ENCODE measurements around the gene LMCD1.
"Not testable (repeated sequence)": the region's sequence is repeated elsewhere in the genome, so short reads cannot be mapped to it uniquely, and the experiment has no call there.

The LMCD1 gene

GRCh38 chr3:8573342-8573926 lies 71.8 kb downstream of the LMCD1 start:
- no peaks in the 10 kb centered on the region for H3K27me3 ChIP-seq (ENCODE audit: control insufficient read depth, insufficient read depth, low read length)
- H3K9ac ChIP-seq (ENCODE audit: low read length) = no peak overlapping the region
- no peaks in the 10 kb centered on the region for H3K4me1 ChIP-seq (ENCODE audit: control insufficient read depth, low read depth, low read length)
- no peak overlapping the region for H3K4me3 ChIP-seq (ENCODE audit: low read length)
- H3K36me3 ChIP-seq (ENCODE audit: control insufficient read depth, low read depth, low read length) = peaks cover 9% of the 10 kb centered on the region
- H3K9me3 ChIP-seq (ENCODE audit: control insufficient read depth, low read depth, low read length) = no peaks in the 10 kb centered on the region
- H3K27ac ChIP-seq (ENCODE audit: low read length) = no peak overlapping the region

GRCh38 chr3:8574040-8574669 lies 72.5 kb downstream of the LMCD1 start:
- H3K27me3 ChIP-seq (ENCODE audit: control insufficient read depth, insufficient read depth, low read length) = no peaks in the 10 kb centered on the region
- no peak overlapping the region for H3K27ac ChIP-seq (ENCODE audit: low read length)
- H3K4me1 ChIP-seq (ENCODE audit: control insufficient read depth, low read depth, low read length) = no peaks in the 10 kb centered on the region
- H3K9me3 ChIP-seq (ENCODE audit: control insufficient read depth, low read depth, low read length) = no peaks in the 10 kb centered on the region
- peaks cover 5% of the 10 kb centered on the region for H3K36me3 ChIP-seq (ENCODE audit: control insufficient read depth, low read depth, low read length)
- no peak overlapping the region for H3K4me3 ChIP-seq (ENCODE audit: low read length)
- no peak overlapping the region for H3K9ac ChIP-seq (ENCODE audit: low read length)

DNA sequence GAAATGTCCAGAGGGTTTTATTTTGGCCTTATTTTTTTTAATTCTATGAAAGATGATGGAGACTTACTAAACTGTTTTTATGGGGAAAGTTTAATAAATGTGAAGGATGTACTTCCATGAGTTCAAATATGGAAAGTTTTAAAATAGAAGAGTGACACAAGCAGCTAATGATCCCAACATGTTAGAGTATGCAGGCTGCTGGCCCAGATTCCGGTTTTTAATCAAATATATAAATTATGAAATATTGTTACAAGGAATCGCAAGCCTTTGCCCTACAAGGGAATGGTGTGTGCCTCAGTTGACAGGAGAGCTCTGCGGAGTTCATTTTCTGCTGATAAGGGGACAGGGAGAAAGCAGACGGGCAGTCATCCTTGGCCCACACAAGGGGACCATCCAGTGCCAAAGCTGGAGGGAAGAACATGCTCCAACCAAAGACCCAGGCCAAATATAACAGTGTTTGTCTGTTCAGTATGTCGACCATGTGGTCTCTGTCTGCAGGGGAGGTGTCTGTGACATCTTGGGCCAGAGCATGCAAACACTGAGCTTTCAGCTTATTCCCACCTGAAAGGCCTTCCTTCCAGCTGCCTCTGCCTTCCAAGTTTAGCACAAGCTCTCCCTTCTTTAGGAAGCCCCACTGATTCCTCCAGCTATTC lies 73.2 kb downstream of the LMCD1 start:
- Histone ChIP-seq H3K9ac (ENCODE audit: low read length) (no peak overlapping the region), H3K27ac (ENCODE audit: low read length) (no peak overlapping the region), H3K4me1 (ENCODE audit: control insufficient read depth, low read depth, low read length) (no peaks in the 10 kb centered on the region), H3K36me3 (ENCODE audit: control insufficient read depth, low read depth, low read length) (peaks cover 3% of the 10 kb centered on the region), H3K9me3 (ENCODE audit: control insufficient read depth, low read depth, low read length) (no peaks in the 10 kb centered on the region), H3K4me3 (ENCODE audit: low read length) (no peak overlapping the region), H3K27me3 (ENCODE audit: control insufficient read depth, insufficient read depth, low read length) (no peaks in the 10 kb centered on the region)

DNA sequence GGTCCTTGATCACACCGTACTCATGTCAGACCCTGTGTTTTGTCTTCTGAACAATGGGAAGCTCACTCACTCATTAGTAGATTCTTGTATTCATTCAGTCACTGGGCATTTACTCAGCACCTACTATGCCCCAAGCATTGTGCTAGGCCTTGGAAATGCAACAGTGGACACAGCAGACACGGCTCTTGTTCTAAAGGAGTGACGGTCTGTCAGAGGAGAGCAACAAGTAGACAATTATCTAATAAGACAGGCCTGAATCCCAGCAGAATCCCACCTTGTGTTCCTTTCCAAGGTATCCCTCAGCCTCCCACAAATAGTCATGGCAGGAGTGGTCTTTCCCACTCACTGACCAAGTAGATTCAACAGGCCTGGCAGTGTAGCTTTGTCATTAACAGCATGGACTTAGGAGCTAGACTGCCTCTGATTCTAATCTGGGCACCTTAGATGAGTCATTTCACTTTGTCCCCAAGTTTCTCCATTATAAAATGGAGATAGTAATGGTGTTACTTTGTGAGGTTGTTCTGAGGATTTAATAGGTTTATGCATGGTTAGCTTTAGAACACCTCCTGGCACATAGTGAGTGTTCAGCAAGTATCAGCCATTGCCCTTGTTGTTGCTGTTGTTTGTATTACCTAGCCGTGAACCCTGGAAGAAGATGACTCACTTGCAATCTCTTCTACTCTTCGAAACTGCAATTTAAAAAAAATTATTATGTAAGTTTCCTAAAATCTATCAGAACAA lies 73.9 kb downstream of the LMCD1 start:
- H3K4me3 ChIP-seq (ENCODE audit: low read length) = no peak overlapping the region
- no peaks in the 10 kb centered on the region for H3K36me3 ChIP-seq (ENCODE audit: control insufficient read depth, low read depth, low read length)
- no peaks in the 10 kb centered on the region for H3K9me3 ChIP-seq (ENCODE audit: control insufficient read depth, low read depth, low read length)
- no peaks in the 10 kb centered on the region for H3K27me3 ChIP-seq (ENCODE audit: control insufficient read depth, insufficient read depth, low read length)
- no peak overlapping the region for H3K27ac ChIP-seq (ENCODE audit: low read length)
- no peaks in the 10 kb centered on the region for H3K4me1 ChIP-seq (ENCODE audit: control insufficient read depth, low read depth, low read length)
- H3K9ac ChIP-seq (ENCODE audit: low read length) = no peak overlapping the region

DNA sequence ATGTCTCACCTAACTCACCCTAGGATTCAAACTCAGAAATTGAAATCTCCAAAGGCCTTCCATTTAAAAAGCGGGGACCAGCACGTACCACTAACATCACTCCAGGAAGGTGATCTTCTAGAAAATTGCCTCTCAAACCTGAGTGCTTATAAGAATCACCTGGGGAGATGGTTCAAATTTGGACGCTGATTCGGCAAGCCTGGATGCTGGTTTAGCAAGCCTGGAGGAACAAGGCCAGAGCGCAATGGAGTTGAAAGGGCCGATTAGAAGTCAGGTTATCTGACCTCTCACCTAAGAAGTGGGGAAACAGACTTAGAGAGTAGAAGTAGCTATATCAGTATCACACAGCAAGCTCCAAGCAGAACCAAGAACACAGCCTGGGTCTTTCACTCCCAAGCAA lies 74.8 kb downstream of the LMCD1 start:
- H3K4me1 ChIP-seq (ENCODE audit: control insufficient read depth, low read depth, low read length) = no peaks in the 10 kb centered on the region
- no peak overlapping the region for H3K9ac ChIP-seq (ENCODE audit: low read length)
- H3K9me3 ChIP-seq (ENCODE audit: control insufficient read depth, low read depth, low read length) = no peaks in the 10 kb centered on the region
- no peak overlapping the region for H3K27ac ChIP-seq (ENCODE audit: low read length)
- no peaks in the 10 kb centered on the region for H3K36me3 ChIP-seq (ENCODE audit: control insufficient read depth, low read depth, low read length)
- H3K27me3 ChIP-seq (ENCODE audit: control insufficient read depth, insufficient read depth, low read length) = no peaks in the 10 kb centered on the region
- H3K4me3 ChIP-seq (ENCODE audit: low read length) = no peak overlapping the region

DNA sequence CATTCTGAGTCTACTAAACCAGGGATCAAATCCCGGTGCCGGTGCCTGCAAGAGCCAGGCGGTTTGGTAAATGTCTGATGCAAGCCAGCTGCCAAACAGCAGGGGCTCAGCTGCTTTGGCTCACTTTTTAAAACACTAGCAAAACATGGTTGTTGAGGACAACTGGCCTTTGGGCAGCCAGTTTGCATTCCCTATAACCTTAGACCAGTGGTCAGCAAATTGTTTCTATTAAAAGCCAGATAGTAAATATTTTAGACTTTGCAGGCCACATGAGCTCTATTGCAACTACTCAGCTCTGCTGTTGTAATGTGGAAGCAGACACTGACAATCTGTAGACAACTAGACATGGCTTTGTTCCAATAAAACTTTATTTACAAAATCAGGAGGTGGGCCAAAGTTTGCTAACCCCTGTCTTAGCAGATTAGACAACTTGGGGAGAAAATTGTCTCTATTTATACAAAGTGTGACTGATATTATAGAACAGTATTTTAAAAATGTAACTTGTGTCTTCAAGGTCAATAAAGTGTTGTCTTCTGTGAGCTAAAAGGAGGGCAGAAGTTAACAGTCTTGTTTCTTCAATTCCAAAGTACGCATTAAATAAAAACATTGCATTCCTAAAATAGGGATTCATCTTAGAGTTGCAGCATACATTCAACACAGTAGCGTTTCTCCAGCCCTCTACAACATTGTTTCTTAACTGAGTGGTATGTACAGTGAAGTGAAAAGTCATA lies 75.4 kb downstream of the LMCD1 start:
- H3K4me1 ChIP-seq (ENCODE audit: control insufficient read depth, low read depth, low read length) = no peaks in the 10 kb centered on the region
- H3K9ac ChIP-seq (ENCODE audit: low read length) = no peak overlapping the region
- no peak overlapping the region for H3K4me3 ChIP-seq (ENCODE audit: low read length)
- H3K27me3 ChIP-seq (ENCODE audit: control insufficient read depth, insufficient read depth, low read length) = no peaks in the 10 kb centered on the region
- no peak overlapping the region for H3K27ac ChIP-seq (ENCODE audit: low read length)
- H3K36me3 ChIP-seq (ENCODE audit: control insufficient read depth, low read depth, low read length) = no peaks in the 10 kb centered on the region
- no peaks in the 10 kb centered on the region for H3K9me3 ChIP-seq (ENCODE audit: control insufficient read depth, low read depth, low read length)

- Histone ChIP-seq H3K27me3 (ENCODE audit: control insufficient read depth, insufficient read depth, low read length) (no peaks in the 10 kb centered on the region), H3K9me3 (ENCODE audit: control insufficient read depth, low read depth, low read length) (no peaks in the 10 kb centered on the region), H3K27ac (ENCODE audit: low read length) (no peak overlapping the region), H3K4me1 (ENCODE audit: control insufficient read depth, low read depth, low read length) (no peaks in the 10 kb centered on the region), H3K36me3 (ENCODE audit: control insufficient read depth, low read depth, low read length) (no peaks in the 10 kb centered on the region), H3K9ac (ENCODE audit: low read length) (no peak overlapping the region), H3K4me3 (ENCODE audit: low read length) (no peak overlapping the region)
These were observed 76.7 kb downstream of the LMCD1 start for GRCh38 chr3:8578282-8578681.

- Histone ChIP-seq H3K4me1 (ENCODE audit: control insufficient read depth, low read depth, low read length) (no peaks in the 10 kb centered on the region), H3K4me3 (ENCODE audit: low read length) (no peak overlapping the region), H3K36me3 (ENCODE audit: control insufficient read depth, low read depth, low read length) (no peaks in the 10 kb centered on the region), H3K27me3 (ENCODE audit: control insufficient read depth, insufficient read depth, low read length) (no peaks in the 10 kb centered on the region), H3K9me3 (ENCODE audit: control insufficient read depth, low read depth, low read length) (no peaks in the 10 kb centered on the region), H3K27ac (ENCODE audit: low read length) (no peak overlapping the region), H3K9ac (ENCODE audit: low read length) (no peak overlapping the region)
These were observed 77.5 kb downstream of the LMCD1 start for GRCh38 chr3:8579096-8579495.

DNA sequence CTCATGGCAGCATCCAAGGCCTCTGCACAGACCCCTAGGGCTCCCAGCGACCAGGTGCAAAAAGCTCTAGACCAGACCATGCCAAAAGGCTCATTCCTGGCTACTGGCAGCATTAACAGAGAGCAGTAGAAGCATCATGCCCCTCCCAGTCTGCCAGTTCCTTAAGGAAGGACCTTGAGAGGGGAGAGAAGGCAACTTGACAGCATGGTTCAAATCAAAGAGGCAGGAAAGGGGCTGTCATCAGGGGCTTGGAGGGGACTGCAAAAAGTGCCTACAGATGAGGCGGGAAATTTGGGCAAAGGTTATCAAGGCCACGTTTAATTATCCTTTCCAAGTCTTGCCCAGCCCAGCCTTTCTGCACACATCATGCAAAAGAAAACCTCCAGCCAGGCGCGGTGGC lies 78.3 kb downstream of the LMCD1 start:
- H3K9me3 ChIP-seq (ENCODE audit: control insufficient read depth, low read depth, low read length) = no peaks in the 10 kb centered on the region
- no peaks in the 10 kb centered on the region for H3K4me1 ChIP-seq (ENCODE audit: control insufficient read depth, low read depth, low read length)
- no peak overlapping the region for H3K9ac ChIP-seq (ENCODE audit: low read length)
- H3K27me3 ChIP-seq (ENCODE audit: control insufficient read depth, insufficient read depth, low read length) = no peaks in the 10 kb centered on the region
- H3K4me3 ChIP-seq (ENCODE audit: low read length) = no peak overlapping the region
- H3K27ac ChIP-seq (ENCODE audit: low read length) = no peak overlapping the region
- no peaks in the 10 kb centered on the region for H3K36me3 ChIP-seq (ENCODE audit: control insufficient read depth, low read depth, low read length)

DNA sequence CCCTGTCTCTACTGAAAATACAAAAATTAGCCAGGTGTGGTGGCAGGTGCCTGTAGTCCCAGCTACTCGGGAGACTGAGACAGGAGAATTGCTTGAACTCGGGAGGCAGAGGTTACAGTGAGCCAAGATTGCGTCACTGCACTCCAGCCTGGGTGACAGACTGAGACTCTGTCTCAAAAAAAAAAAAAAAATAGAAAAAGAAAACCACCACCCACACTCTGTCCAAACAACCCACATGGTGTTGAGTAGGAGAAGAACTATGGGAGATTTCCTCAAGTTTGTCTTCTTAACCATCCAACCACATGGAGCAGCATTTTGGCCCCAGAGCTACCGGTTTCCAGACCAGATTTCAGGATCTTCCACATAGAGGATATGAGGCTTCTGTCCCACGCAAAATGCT lies 78.8 kb downstream of the LMCD1 start:
- not testable (repeated sequence) for H3K27ac ChIP-seq (ENCODE audit: low read length); H3K4me3 ChIP-seq (ENCODE audit: low read length); H3K36me3 ChIP-seq (ENCODE audit: control insufficient read depth, low read depth, low read length); H3K9me3 ChIP-seq (ENCODE audit: control insufficient read depth, low read depth, low read length); H3K27me3 ChIP-seq (ENCODE audit: control insufficient read depth, insufficient read depth, low read length); H3K9ac ChIP-seq (ENCODE audit: low read length); H3K4me1 ChIP-seq (ENCODE audit: control insufficient read depth, low read depth, low read length)

DNA sequence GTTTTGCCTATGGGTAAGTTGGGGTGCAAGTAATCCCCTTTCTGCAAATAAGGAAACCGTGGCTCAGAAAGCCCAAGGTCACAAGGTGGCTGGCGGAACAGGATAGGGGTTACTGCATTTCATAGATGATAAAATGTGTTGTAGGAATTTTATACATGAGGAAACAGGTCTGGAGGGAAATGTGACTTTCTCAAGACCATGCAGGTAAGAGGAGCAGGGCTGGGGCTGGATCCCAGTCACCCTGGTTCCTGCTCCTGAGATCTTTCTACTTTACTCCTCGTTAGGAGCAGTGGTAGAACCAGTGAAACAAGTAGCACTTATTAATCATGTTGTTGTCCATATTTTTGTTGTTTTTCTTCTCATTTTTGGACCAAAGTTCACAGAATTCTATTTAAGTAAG lies 79.8 kb downstream of the LMCD1 start:
- H3K4me3 ChIP-seq (ENCODE audit: low read length) = no peak overlapping the region
- H3K27ac ChIP-seq (ENCODE audit: low read length) = no peak overlapping the region

More for the DNA sequence above, 79.8 kb downstream of the LMCD1 start:
- Histone ChIP-seq H3K27me3 (ENCODE audit: control insufficient read depth, insufficient read depth, low read length) (no peaks in the 10 kb centered on the region), H3K4me1 (ENCODE audit: control insufficient read depth, low read depth, low read length) (no peaks in the 10 kb centered on the region), H3K9me3 (ENCODE audit: control insufficient read depth, low read depth, low read length) (no peaks in the 10 kb centered on the region), H3K36me3 (ENCODE audit: control insufficient read depth, low read depth, low read length) (no peaks in the 10 kb centered on the region), H3K9ac (ENCODE audit: low read length) (no peak overlapping the region)

All from iPS-18a (cell line).